ENCODE results near the gene AKAIN1. TPM values are rescaled to one million over a fixed set of nuclear protein-coding genes. Genes with fewer than 3 reads are reported as not detected.

Gene AKAIN1
- total and polyA plus RNA-seq, 2 of the 4 experiments (the other 2 are of a cell fraction), result not detected

DNA sequence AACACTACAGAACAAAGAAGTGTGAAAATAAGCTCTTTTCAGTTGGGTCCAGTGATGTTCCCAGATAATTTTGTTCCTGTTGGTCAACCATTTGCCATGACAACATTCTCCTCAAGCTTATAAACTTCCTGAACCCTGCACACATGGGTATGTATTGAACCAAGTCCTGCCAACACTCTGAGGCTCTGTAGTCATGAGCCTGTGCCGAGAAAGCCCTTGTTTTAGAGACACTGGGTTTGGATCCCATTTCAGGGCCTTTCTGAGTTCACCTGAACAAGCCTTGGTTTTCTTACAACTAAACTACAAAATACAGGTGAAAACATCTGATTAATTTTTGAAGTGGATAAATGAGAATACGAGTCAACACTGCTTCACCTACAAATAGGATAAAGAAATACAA lies 38.5 kb downstream of the AKAIN1 start:
- H3K27me3 ChIP-seq (ENCODE audit: control insufficient read depth, insufficient read depth, low read length), result no peaks in the 10 kb centered on the region
- no peaks in the 10 kb centered on the region for H3K79me1 ChIP-seq (ENCODE audit: low read depth in 1 of 2, low read length in 2 of 2)
- no peak overlapping the region for H3K27ac ChIP-seq (ENCODE audit: insufficient read depth, low read length)
- no peak overlapping the region for H4K8ac ChIP-seq (ENCODE audit: low read depth in 2 of 2, low read length in 2 of 2)
- H4K20me1 ChIP-seq (ENCODE audit: insufficient read depth, low read length), result no peaks in the 10 kb centered on the region
- H2BK5ac ChIP-seq (ENCODE audit: low read depth, low read length, poor library complexity, severe bottlenecking), result no peak overlapping the region
- no peak overlapping the region for H3K4me3 ChIP-seq (ENCODE audit: insufficient read depth, low read depth, low read length)
- H3K4ac ChIP-seq (ENCODE audit: low read depth, low read length), result no peak overlapping the region
- H2AFZ ChIP-seq (replicated peaks; ENCODE audit: low read length, poor library complexity), result no peak overlapping the region
- H3K9ac ChIP-seq (ENCODE audit: low read depth, low read length), result no peak overlapping the region
- WGBS, 2 experiments (ENCODE audit: extremely low coverage in 2 of 2, insufficient read length in 1 of 2), result no CpG with 5 or more reads among the region's 2 CpGs
- no peak overlapping the region for H4K5ac ChIP-seq (ENCODE audit: low read depth, low read length)
- H3K9me1 ChIP-seq (ENCODE audit: insufficient read depth, low read length), result no peaks in the 10 kb centered on the region
- no peak overlapping the region for H2AK9ac ChIP-seq (replicated peaks; ENCODE audit: low read depth, low read length, poor library complexity)
- TF ChIP-seq POLR2A (IDR thresholded peaks at IDR 0.05; ENCODE audit: low read depth, low read length) (no peak), FOS (IDR thresholded peaks at IDR 0.05; ENCODE audit: low read depth, low read length) (no peak), BHLHE40 (IDR thresholded peaks at IDR 0.05; ENCODE audit: low read depth, low read length) (no peak), CHD1 (IDR thresholded peaks at IDR 0.05; ENCODE audit: low read depth, low read length) (no peak), RAD21 (IDR thresholded peaks at IDR 0.05; ENCODE audit: low read length) (no peak), RCOR1 (IDR thresholded peaks at IDR 0.05; ENCODE audit: insufficient replicate concordance, low read length) (no peak), CEBPB (IDR thresholded peaks at IDR 0.05; ENCODE audit: low read depth, low read length) (no peak), MAFK (IDR thresholded peaks at IDR 0.05; ENCODE audit: low read depth, low read length) (no peak), MXI1 (IDR thresholded peaks at IDR 0.05; ENCODE audit: borderline replicate concordance, low read depth, low read length) (no peak), RFX5 (IDR thresholded peaks at IDR 0.05; ENCODE audit: low read depth, low read length) (no peak), SMC3 (IDR thresholded peaks at IDR 0.05; ENCODE audit: low read depth, low read length) (no peak), MAZ (IDR thresholded peaks at IDR 0.05; ENCODE audit: borderline replicate concordance, low read depth, low read length) (no peak), NFE2L2 (IDR thresholded peaks at IDR 0.05; ENCODE audit: low read depth, low read length) (no peak)
- TF ChIP-seq, protein P1, sequence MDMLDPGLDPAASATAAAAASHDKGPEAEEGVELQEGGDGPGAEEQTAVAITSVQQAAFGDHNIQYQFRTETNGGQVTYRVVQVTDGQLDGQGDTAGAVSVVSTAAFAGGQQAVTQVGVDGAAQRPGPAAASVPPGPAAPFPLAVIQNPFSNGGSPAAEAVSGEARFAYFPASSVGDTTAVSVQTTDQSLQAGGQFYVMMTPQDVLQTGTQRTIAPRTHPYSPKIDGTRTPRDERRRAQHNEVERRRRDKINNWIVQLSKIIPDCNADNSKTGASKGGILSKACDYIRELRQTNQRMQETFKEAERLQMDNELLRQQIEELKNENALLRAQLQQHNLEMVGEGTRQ (IDR thresholded peaks at IDR 0.05; ENCODE audit: low read depth, low read length), result no peak
- TF ChIP-seq, protein P2, sequence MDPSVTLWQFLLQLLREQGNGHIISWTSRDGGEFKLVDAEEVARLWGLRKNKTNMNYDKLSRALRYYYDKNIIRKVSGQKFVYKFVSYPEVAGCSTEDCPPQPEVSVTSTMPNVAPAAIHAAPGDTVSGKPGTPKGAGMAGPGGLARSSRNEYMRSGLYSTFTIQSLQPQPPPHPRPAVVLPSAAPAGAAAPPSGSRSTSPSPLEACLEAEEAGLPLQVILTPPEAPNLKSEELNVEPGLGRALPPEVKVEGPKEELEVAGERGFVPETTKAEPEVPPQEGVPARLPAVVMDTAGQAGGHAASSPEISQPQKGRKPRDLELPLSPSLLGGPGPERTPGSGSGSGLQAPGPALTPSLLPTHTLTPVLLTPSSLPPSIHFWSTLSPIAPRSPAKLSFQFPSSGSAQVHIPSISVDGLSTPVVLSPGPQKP (IDR thresholded peaks at IDR 0.05; ENCODE audit: borderline replicate concordance, low read depth, low read length), result no peak
- TF ChIP-seq, protein P3, sequence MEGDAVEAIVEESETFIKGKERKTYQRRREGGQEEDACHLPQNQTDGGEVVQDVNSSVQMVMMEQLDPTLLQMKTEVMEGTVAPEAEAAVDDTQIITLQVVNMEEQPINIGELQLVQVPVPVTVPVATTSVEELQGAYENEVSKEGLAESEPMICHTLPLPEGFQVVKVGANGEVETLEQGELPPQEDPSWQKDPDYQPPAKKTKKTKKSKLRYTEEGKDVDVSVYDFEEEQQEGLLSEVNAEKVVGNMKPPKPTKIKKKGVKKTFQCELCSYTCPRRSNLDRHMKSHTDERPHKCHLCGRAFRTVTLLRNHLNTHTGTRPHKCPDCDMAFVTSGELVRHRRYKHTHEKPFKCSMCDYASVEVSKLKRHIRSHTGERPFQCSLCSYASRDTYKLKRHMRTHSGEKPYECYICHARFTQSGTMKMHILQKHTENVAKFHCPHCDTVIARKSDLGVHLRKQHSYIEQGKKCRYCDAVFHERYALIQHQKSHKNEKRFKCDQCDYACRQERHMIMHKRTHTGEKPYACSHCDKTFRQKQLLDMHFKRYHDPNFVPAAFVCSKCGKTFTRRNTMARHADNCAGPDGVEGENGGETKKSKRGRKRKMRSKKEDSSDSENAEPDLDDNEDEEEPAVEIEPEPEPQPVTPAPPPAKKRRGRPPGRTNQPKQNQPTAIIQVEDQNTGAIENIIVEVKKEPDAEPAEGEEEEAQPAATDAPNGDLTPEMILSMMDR (conservative IDR thresholded peaks at IDR 0.05; ENCODE audit: low read depth, low read length), result no peak
- no peak overlapping the region for H3K56ac ChIP-seq (ENCODE audit: extremely low read depth, insufficient read depth, low read length)
- DNase-seq, result no peak
- H3K18ac ChIP-seq (ENCODE audit: low read depth, low read length), result no peak overlapping the region
- CTCF ChIA-PET, result no interaction called here
- BruUV-seq (replicated peaks), result no TSS peak
- no peak overlapping the region for H2BK120ac ChIP-seq (ENCODE audit: low read depth, low read length)
- dilution Hi-C loops (cut with HindIII; ENCODE audit: low sequenced_read_pairs, unreplicated experiment), result no loop called here
- H3K23ac ChIP-seq (ENCODE audit: low read depth, low read length), result no peak overlapping the region
- no peak overlapping the region for H4K91ac ChIP-seq (ENCODE audit: insufficient read depth, low read depth, low read length)
- peaks cover 10% of the 10 kb centered on the region for H3K9me3 ChIP-seq (ENCODE audit: control insufficient read depth, insufficient read depth, low read length)
- POLR2A ChIA-PET (ENCODE audit: unreplicated experiment), result no interaction called here
- in situ Hi-C loops (cut with MboI; ENCODE audit: low sequenced_read_pairs), result no loop called here
- ATAC-seq (ENCODE audit: low read depth), result no peak
- no peak overlapping the region for H3K4me2 ChIP-seq (ENCODE audit: low read depth, low read length)
- H3K4me1 ChIP-seq (ENCODE audit: control insufficient read depth, insufficient read depth, low read length), result no peaks in the 10 kb centered on the region
- H3K14ac ChIP-seq (replicated peaks; ENCODE audit: low read depth, low read length), result no peak overlapping the region
- no peak overlapping the region for H2BK20ac ChIP-seq (ENCODE audit: low read depth, low read length)
- H3K36me3 ChIP-seq (ENCODE audit: control insufficient read depth, insufficient read depth, low read length), result no peaks in the 10 kb centered on the region
- intact Hi-C loops (cut with micrococcal nuclease), result no loop called here
- no peak overlapping the region for H2BK15ac ChIP-seq (ENCODE audit: low read depth, low read length)
- no peak overlapping the region for H2AK5ac ChIP-seq (ENCODE audit: low read depth, low read length)

Measured in IMR-90 (cell line).